ENCODE results near the gene PHACTR1.

PHACTR1 gene

DNA sequence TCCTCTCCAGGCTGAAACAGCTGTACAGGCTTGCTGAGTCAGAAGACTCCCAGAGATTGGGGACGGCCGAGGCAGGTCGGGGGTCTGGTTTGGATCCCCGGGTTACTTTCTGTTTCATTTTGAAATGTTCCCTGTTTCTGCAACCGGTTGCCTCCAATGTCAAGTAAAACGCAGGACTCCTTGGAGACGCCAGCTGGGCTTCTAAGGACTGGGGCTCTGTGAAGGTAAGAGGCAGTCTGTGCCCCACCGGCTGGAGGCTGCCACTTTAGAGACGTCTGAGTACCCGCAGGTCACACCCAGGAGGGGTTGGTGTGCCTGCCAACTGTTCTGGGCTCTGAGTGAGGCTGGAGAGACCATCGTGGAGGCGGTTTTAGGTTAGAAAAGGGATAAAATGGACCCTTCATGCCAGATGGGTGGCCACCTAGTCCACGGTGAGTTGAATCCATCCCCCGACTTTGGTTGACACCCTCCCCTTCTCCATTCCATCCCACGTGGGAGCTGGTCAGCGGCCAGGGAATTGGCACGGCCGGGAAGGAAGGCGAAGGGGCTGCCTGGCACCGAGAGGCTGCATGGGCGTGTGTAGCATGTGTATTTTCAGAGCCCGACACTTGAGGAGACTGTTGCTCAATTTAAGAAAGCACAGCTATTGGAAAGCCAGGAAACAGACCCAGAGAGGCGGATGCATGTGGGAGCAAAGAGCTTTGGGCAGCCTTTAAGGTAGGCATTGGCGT, 240.9 kb downstream of the PHACTR1 start:
- DNase-seq (ENCODE audit: extremely low read depth, low read depth), result peak; percentile 23
- TF ChIP-seq CTCF (IDR thresholded peaks at IDR 0.05; ENCODE audit: low read depth, low read length), result peak; percentile 26

DNA sequence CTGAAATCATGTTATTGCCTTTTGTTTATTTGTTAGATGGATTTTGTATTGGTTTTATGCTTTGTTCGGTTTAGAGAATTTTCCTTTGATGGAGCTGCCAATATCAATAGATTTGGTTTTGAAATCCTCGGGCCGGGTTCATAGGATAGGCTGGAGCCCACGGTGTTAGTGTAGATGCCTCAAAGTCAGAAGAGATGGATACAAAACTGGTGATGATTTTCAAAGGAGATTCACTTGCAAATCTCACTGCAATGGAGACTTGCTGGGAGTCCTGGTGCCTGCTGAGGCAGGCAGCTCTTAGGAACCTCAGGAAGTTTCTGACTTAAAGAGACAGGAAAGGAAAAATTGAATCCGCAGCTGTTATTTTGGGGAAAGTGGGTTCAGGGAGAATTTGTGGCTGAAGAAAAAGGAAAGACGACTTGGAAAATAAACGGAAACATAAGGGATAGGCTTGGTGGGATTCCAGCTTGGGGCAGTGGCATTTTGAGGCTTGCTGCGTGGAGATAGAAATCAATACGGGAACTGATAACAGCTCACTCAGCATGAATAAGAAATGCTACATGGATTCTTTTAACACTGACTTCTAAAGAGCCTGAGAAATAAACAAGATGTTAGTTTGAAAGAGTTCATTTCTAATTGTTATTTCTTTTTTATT, 241.6 kb downstream of the PHACTR1 start:
- DNase-seq (ENCODE audit: extremely low read depth, low read depth), result no peak

GRCh38 chr6:12961761-12962160, 245.2 kb downstream of the PHACTR1 start:
- TF ChIP-seq CTCF (IDR thresholded peaks at IDR 0.05; ENCODE audit: low read depth, low read length), result no peak
- DNase-seq (ENCODE audit: extremely low read depth, low read depth), result no peak

More for the DNA sequence above, 241.6 kb downstream of the PHACTR1 start:
- TF ChIP-seq CTCF (IDR thresholded peaks at IDR 0.05; ENCODE audit: low read depth, low read length), result no peak

GRCh38 chr6:12962529-12962928, 246.0 kb downstream of the PHACTR1 start:
- TF ChIP-seq CTCF (IDR thresholded peaks at IDR 0.05; ENCODE audit: low read depth, low read length), result no peak
- DNase-seq (ENCODE audit: extremely low read depth, low read depth), result no peak

DNA sequence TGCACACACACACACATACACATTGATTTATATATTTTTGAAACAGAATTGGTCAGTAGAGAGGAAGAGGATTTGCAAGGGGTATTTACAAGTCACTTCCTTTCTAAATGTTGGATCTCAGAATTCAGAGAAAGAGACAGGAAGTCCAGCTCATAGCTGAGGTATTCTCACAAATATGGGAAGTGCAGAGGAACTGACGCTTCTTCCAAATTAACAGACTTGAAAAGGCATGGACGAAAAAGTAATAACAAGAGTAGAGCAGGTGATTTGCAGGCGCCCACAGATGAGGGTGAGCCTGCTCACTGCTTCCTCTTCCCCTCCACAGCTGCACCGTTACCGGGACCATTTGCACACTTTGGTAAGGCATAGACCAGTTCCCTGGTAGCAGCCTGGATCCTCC, 246.4 kb downstream of the PHACTR1 start:
- no peak for TF ChIP-seq CTCF (IDR thresholded peaks at IDR 0.05; ENCODE audit: low read depth, low read length)

GRCh38 chr6:12963567-12963966, 247.0 kb downstream of the PHACTR1 start:
- TF ChIP-seq CTCF (IDR thresholded peaks at IDR 0.05; ENCODE audit: low read depth, low read length), result no peak
- DNase-seq (ENCODE audit: extremely low read depth, low read depth), result no peak

More for the DNA sequence above, 246.4 kb downstream of the PHACTR1 start:
- DNase-seq (ENCODE audit: extremely low read depth, low read depth), result no peak

DNA sequence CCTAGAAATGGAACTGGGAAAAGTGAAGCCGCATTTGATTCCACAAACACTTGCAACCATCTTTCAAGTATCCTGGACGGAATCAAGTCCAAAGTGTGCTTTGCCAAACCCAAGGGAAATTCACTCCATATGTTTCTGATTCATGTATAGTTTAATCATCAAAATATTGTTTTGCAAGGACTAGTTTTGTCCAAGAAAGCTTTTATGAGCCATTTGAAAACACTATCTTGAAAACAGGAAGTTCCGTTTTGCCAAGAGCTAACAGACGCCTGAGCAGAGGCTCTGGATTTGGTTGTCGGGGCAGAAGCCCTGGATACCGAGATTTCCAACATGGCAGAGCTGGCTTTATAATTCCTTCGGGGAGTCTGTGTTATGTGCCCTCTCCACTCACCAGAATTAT, 251.1 kb downstream of the PHACTR1 start:
- no peak for TF ChIP-seq CTCF (IDR thresholded peaks at IDR 0.05; ENCODE audit: low read depth, low read length)
- DNase-seq (ENCODE audit: extremely low read depth, low read depth), result peak; percentile 39
